AG09319 (cell line): ENCODE data around the gene CD72.

ENCODE experiments used
- DNase-seq: peaks from one replicate; pipeline ENCODE4 v3.0.0-alpha.2; 2010; ENCODE audit warnings: low read depth; ENCODE audit errors: extremely low read depth
- TF ChIP-seq, protein P1 (sequence below): IDR thresholded peaks from 2 replicates; pipeline ENCODE4 v1.5.1; 2011; ENCODE audit warnings: low read depth, mild to moderate bottlenecking, inconsistent platforms, low read length, moderate library complexity

CD72 gene

GRCh38 chr9:35636135-35636876 is 18.1 kb upstream of the CD72 start:
- TF ChIP-seq, protein P1, sequence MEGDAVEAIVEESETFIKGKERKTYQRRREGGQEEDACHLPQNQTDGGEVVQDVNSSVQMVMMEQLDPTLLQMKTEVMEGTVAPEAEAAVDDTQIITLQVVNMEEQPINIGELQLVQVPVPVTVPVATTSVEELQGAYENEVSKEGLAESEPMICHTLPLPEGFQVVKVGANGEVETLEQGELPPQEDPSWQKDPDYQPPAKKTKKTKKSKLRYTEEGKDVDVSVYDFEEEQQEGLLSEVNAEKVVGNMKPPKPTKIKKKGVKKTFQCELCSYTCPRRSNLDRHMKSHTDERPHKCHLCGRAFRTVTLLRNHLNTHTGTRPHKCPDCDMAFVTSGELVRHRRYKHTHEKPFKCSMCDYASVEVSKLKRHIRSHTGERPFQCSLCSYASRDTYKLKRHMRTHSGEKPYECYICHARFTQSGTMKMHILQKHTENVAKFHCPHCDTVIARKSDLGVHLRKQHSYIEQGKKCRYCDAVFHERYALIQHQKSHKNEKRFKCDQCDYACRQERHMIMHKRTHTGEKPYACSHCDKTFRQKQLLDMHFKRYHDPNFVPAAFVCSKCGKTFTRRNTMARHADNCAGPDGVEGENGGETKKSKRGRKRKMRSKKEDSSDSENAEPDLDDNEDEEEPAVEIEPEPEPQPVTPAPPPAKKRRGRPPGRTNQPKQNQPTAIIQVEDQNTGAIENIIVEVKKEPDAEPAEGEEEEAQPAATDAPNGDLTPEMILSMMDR: no peak
- no peak for DNase-seq

DNA sequence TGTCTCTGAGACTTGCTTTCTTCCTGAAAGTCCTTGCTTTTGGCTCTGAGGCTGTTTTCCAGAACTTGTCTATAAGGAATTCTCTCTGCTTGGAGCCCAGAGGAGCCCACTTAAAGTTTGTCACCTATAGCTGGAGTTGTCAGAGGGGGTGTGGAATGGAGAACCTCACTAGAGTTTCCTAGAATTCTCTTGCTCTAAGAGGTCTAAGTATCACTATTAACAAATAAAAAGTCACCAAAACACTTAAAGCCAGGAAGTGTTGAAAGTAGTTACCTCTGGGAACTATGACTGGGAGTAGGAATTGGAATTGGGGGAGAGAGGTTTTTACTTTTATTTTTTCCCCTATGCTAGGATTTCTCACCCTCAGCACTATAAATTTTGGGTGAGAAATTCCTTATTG is 17.5 kb upstream of the CD72 start:
- DNase-seq: no peak
- TF ChIP-seq, protein P1: no peak

GRCh38 chr9:35629597-35629996 is 11.4 kb upstream of the CD72 start:
- TF ChIP-seq, protein P1: no peak
- no peak for DNase-seq

DNA sequence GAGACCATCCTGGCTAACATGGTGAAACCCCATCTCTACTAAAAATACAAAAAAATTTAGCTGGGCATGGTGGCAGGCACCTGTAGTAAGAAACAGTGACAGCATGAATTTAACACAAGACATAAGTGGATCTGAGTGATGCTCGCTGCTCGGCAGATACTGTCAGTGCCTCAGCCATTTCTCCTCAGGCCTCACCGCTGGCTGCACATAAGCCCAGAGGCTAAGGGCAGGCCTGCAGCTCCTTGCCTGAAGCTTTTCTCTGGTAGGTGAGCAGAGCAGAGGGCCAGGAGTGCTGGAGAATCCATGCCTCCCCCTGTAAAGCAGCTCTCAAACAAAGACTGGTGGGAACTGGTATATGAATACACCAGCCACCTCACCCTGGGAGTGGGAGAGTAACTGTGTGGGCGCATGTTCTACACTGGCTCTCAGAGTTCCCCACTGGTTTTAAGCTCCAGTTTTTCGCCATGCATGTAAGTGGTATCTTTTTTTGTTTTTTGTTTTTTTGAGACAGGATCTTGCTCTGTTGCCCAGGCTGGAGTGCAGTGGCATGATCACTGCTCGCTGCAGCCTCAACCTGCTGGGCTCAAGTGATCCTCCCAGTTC is 10.3 kb upstream of the CD72 start:
- TF ChIP-seq, protein P1: no peak
- DNase-seq: no peak

DNA sequence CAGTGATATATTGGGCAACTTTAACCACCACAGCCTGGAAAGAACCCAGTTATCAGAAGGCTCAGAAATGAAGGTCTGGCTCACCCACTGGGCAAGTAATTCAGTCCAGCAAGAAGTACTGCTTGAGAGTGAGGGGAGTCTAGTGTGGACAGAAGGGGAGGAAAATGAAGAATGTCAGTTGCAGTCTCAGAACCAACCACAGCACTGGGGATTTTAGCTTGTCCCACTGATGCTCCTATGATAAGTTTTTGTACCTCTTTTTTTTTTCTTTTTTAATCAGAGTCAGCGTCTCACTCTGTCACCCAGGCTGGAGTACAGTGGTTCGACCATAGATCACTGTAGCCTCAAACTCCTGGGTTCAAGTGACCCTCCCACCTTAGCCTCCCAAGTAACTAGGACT is 9.4 kb upstream of the CD72 start:
- TF ChIP-seq, protein P1: no peak

GRCh38 chr9:35619800-35620158 is 1.6 kb upstream of the CD72 start:
- TF ChIP-seq, protein P1: no peak

More for the DNA sequence above, 9.4 kb upstream of the CD72 start:
- no peak for DNase-seq

More at GRCh38 chr9:35619800-35620158, 1.6 kb upstream of the CD72 start:
- no peak for DNase-seq
